GM12873 (cell line): ENCODE measurements around the gene HORMAD2.

Experiments
- TF ChIP-seq, protein P1 (sequence below): IDR thresholded peaks from 2 replicates; pipeline ENCODE4 v1.5.1; 2012; ENCODE audit warnings: low read depth, mild to moderate bottlenecking, moderate library complexity, low read length, control low read depth; ENCODE audit not compliant: insufficient read depth; ENCODE audit errors: missing control alignments

The HORMAD2 gene

GRCh38 chr22:30116362-30117117 lies 36.3 kb downstream of the HORMAD2 start:
- TF ChIP-seq, protein P1, sequence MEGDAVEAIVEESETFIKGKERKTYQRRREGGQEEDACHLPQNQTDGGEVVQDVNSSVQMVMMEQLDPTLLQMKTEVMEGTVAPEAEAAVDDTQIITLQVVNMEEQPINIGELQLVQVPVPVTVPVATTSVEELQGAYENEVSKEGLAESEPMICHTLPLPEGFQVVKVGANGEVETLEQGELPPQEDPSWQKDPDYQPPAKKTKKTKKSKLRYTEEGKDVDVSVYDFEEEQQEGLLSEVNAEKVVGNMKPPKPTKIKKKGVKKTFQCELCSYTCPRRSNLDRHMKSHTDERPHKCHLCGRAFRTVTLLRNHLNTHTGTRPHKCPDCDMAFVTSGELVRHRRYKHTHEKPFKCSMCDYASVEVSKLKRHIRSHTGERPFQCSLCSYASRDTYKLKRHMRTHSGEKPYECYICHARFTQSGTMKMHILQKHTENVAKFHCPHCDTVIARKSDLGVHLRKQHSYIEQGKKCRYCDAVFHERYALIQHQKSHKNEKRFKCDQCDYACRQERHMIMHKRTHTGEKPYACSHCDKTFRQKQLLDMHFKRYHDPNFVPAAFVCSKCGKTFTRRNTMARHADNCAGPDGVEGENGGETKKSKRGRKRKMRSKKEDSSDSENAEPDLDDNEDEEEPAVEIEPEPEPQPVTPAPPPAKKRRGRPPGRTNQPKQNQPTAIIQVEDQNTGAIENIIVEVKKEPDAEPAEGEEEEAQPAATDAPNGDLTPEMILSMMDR: no peak

DNA sequence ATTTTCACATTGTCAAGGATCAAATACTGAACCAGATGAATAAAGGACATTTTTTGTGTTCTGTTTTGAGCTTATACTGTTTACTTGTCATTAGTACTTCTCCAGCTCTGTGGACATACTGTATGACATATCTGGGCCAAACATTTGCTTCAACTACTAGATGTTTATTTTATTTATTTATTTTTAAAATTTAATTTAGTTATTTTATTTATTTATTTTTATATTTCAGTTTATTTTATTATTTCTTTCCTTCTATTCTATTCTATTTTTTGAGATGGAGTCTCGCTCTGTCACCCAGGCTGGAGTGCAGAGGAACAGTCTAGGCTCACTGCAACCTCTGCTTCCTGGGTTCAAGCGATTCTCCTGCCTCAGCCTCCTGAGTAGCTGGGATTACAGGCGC lies 37.0 kb downstream of the HORMAD2 start:
- TF ChIP-seq, protein P1: no peak

GRCh38 chr22:30118291-30118690 lies 38.0 kb downstream of the HORMAD2 start:
- TF ChIP-seq, protein P1: no peak

- TF ChIP-seq, protein P1: no peak
Observed at GRCh38 chr22:30121960-30122359, 41.7 kb downstream of the HORMAD2 start.

DNA sequence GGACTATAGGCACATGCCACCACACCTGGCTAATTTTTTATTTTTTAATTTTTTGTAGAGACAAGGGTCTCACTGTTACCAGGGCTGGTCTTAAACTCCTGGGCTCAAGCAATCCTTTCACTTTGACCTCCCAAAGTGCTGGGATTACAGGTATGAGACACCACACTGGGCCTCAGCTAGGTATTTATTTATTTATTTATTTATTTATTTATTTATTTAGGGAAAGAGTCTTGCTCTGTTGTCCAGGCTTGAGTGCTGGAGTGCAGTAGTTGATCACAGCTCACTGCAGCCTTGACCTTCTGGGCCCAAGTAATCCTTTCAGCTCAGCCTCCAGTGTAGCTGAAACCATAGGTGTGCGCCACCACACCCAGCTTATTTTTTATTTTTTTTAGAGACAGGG lies 43.2 kb downstream of the HORMAD2 start:
- TF ChIP-seq, protein P1: no peak

- TF ChIP-seq, protein P1: no peak
Observed at GRCh38 chr22:30127749-30128166, 47.5 kb downstream of the HORMAD2 start.

DNA sequence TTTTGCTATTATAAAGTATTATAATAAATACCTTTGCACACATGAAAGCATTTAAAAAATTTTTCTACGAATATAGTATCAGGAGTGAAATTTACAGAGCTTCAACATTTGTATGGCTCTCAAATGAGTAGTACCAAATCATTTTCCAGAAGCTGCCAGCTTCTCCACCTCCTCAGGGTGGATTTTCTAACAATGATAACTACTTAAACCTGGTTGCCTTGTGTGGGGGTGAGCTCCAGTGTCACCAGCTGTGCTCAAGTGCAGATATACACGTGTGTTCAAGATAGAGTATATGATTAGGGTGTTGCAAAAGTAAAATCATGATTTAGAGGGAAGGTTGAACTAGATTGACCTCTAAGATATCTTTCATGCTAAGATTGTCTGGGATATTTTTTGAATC lies 48.2 kb downstream of the HORMAD2 start:
- TF ChIP-seq, protein P1: no peak
